ENCODE results near the gene PRRC2B.
"Not testable (repeated sequence)": the region's sequence is repeated elsewhere in the genome, so short reads cannot be mapped to it uniquely, and the experiment has no call there.

Gene PRRC2B

GRCh38 chr9:131439224-131439623 lies 45.3 kb downstream of the PRRC2B start:
- DNase-seq, result no peak

DNA sequence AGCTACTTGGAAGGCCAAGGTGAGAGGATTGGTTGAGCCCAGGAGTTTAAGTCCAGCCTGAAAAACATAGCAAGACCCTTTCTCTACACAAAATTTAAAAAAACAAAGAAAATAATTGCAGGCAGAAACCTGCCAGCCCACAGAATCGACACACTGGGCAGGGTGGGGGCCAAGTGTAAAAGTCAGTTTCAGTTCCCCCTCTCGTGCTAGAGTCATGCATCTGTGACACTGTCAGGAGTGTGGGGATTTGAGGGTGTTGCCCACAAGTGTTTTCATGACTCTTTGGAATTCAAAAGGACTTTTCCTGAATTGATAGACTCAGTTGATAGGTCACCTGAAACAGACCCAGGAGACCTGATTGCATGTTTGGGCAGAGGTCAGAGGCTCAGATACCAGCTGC lies 47.6 kb downstream of the PRRC2B start:
- no peak for DNase-seq

DNA sequence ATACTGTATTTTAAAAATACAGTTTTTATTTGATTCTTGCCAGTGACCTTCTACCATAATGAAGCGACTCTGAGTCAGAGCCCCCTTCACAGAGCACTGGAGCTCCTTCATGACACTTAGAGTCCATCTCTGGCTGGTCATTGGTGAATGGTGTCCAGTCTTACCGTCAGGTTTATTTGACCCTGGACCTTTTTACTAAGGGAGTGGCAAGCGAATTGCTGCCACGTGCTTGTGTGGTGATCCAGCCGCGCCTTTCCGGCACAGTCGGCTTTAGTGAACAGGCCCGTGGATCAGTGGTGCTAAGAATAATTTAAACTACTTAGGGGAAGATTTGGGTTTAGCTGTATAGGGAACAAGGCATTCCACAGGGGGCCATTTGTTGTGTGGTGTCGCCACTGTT lies 48.5 kb downstream of the PRRC2B start:
- DNase-seq, result no peak

DNA sequence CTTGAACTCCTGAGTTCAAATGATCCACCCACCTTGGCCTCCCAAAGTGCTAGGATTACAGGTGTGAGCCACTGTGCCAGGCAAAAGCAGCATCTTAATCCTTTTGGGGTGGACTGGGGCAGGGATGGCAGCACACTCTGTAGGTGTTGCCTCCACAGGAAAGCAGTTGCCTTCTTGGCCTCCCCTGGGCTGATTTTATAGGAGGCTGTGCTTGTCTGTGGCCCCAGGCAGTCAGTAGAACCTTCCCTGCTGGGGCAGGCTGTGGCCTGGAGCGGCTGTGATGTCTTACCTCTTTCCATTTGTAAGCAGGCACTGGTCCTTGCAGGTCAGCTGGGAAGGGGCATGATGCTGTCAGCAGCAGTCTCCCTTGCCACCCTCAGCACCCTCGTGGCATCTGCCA lies 49.8 kb downstream of the PRRC2B start:
- DNase-seq, result no peak

- DNase-seq, result no peak
Measured at GRCh38 chr9:131446276-131446675, 52.4 kb downstream of the PRRC2B start.

- DNase-seq, result no peak
Measured at GRCh38 chr9:131447148-131447547, 53.3 kb downstream of the PRRC2B start.

DNA sequence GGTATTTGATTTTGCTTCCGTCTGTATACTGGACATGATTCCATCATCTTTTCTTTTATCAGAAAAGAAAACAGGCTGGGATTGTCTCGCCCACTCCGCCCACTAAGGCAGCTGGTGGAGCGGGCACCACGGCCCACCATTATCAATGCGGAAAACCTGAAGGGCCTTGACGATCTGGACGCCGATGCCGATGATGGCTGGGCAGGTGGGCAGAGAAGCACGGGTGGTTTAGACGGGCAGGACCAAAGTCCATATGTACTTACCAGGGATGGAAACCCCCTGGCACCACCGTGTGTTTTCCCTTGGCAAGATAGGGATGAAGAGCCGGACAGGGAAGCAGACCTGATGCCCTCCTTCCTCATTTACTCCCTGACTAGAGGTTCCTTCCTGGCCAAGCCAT lies 53.7 kb downstream of the PRRC2B start:
- no peak for DNase-seq

GRCh38 chr9:131448818-131449217 lies 54.9 kb downstream of the PRRC2B start:
- DNase-seq, result no peak

GRCh38 chr9:131449276-131449675 lies 55.4 kb downstream of the PRRC2B start:
- DNase-seq, result no peak

GRCh38 chr9:131454028-131454427 lies 60.1 kb downstream of the PRRC2B start:
- DNase-seq, result no peak

- not testable (repeated sequence) for DNase-seq
Measured at GRCh38 chr9:131455655-131456054, 61.8 kb downstream of the PRRC2B start.

DNA sequence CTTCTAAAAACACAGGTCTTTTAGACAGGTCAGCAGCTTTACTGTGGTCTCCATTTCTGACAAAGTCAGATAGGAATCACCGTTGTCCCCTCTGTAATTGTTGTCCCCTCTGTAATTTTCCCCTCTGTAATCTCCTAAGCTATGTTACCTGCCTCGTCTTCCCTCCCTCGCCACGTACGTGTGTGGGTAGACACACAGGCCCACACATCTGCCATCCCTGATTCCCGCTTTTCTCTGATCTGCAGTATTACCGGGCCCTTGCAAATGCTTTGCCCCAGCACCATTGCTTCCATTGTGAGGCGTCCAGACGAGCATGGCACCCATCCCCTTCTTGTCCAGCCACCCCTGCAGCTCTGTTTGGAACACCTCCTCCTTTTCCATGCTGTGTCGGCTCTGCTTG lies 63.9 kb downstream of the PRRC2B start:
- no peak for DNase-seq

- DNase-seq, result no peak
Measured at GRCh38 chr9:131459056-131459455, 65.2 kb downstream of the PRRC2B start.

- DNase-seq, result no peak
Measured at GRCh38 chr9:131461166-131461565, 67.3 kb downstream of the PRRC2B start.

DNA sequence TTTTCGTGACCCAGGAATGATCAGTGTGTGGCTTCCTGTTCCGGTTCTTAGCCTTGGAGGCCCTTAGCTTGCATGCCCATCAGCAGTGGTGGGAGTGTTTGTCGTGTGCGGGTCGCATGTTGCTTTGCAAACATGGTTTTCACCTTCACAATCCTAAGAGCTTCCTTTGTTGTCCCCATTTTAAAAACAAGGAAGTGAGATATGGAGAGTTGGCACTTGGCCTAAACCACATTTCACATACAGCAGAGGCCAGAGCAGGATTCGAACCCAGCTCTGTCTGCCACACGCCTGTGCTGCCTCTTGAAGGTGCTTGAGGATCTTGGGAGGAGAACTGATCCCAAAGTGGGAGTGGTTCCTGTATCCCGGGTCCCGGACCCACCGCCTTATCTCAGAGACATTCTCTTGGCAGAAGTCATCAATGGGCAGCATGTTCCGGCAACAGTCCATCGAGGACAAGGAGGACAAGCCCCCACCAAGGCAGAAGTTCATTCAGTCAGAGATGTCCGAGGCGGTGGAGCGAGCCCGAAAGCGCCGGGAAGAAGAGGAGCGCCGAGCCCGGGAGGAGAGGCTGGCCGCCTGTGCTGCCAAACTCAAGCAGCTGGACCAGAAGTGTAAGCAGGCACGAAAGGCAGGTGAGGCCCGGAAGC lies 70.6 kb downstream of the PRRC2B start:
- DNase-seq, result no peak

GRCh38 chr9:131465401-131465800 lies 71.5 kb downstream of the PRRC2B start:
- DNase-seq, result no peak

GRCh38 chr9:131467214-131467935 lies 73.5 kb downstream of the PRRC2B start:
- no peak for DNase-seq

- no peak for DNase-seq
Measured at GRCh38 chr9:131468031-131468430, 74.1 kb downstream of the PRRC2B start.

GRCh38 chr9:131469356-131469755 lies 75.5 kb downstream of the PRRC2B start:
- DNase-seq, result no peak

- no peak for DNase-seq
Measured at GRCh38 chr9:131469951-131470350, 76.1 kb downstream of the PRRC2B start.

DNA sequence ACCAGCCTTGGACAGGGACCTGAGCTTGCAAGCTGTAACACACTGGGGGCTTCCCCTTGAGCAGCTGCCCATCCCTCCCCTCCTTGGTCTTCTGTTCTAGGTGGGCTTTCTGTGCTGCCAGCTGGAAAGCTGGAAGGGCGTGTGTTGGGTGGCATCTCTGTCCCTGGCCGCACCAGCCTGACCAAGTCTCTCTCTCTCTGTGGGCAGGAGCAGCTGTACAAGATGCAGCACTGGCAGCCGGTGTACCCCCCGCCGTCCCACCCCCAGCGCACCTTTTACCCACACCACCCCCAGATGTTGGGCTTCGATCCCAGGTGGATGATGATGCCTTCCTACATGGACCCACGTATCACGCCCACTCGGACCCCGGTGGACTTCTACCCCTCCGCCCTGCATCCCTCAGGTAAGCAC lies 76.7 kb downstream of the PRRC2B start:
- DNase-seq, result no peak

GRCh38 chr9:131472085-131472484 lies 78.2 kb downstream of the PRRC2B start:
- DNase-seq, result not testable (repeated sequence)

- DNase-seq, result no peak
Measured at GRCh38 chr9:131473198-131473885, 79.5 kb downstream of the PRRC2B start.

GRCh38 chr9:131473891-131474290 lies 80.0 kb downstream of the PRRC2B start:
- DNase-seq, result no peak
